ENCODE data around the gene FAM186B.

The FAM186B gene

DNA sequence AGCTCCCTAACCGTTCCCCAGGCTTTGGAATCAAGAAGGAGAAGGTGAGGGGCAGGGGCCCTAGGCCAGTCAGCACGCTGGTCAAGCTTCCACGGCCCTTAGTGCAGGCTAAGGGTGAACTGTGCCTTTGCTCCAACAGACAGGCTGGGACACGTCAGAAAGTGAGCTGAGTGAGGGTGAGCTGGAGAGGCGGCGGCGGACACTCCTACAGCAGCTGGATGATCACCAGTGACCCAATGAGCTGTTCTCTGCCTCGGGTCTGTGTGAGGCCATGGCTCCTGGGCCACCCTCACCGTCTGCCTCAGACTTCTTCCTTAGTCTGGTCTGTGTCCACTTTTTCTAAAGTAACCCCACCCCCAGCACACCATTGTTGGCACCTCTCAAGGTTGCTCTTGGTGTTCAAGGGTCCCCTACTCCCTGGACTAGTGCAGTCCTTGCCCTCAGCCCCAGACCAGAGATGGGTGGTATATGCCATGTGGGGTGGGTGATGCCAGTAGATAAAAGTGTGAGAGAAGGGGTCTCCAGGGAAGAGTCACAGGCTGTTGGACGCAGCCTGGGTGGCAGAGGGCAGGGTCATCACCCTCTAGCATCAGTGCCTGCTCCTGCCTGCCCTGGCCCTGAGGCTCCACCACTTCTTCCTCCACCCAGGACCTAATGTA is 38.7 kb upstream of the FAM186B start:
- H3K36me3 ChIP-seq, result no peaks in the 10 kb centered on the region

DNA sequence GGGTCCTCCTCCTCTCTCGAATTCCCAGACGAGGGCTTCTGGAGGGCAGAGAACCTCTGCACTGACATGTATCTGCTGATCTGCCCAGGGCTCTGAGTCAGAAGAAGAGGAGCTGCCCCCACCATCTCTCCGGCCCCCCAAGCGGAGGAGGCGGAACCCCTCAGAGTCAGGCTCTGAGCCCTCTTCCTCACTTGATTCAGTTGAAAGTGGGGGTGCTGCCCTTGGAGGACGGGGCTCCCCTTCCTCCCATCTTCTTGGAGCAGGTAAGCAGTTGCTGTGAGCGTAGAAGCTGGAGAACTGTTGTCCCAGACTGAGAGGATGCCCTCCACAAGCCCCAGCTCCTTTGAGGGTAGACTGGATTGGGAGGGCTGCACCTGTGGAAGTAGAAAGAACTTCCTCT is 37.7 kb upstream of the FAM186B start:
- Histone ChIP-seq H3K27me3 (no peaks in the 10 kb centered on the region), H3K4me1 (no peaks in the 10 kb centered on the region), H3K4me3 (ENCODE audit: low read depth, low read length) (no peak overlapping the region), H3K36me3 (no peaks in the 10 kb centered on the region), H3K9me3 (no peaks in the 10 kb centered on the region)
- DNase-seq, result no peak
- TF ChIP-seq, protein P1, sequence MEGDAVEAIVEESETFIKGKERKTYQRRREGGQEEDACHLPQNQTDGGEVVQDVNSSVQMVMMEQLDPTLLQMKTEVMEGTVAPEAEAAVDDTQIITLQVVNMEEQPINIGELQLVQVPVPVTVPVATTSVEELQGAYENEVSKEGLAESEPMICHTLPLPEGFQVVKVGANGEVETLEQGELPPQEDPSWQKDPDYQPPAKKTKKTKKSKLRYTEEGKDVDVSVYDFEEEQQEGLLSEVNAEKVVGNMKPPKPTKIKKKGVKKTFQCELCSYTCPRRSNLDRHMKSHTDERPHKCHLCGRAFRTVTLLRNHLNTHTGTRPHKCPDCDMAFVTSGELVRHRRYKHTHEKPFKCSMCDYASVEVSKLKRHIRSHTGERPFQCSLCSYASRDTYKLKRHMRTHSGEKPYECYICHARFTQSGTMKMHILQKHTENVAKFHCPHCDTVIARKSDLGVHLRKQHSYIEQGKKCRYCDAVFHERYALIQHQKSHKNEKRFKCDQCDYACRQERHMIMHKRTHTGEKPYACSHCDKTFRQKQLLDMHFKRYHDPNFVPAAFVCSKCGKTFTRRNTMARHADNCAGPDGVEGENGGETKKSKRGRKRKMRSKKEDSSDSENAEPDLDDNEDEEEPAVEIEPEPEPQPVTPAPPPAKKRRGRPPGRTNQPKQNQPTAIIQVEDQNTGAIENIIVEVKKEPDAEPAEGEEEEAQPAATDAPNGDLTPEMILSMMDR (IDR thresholded peaks at IDR 0.05; ENCODE audit: low read depth, low read length), result no peak

More for the DNA sequence above, 38.7 kb upstream of the FAM186B start:
- no peaks in the 10 kb centered on the region for H3K27me3 ChIP-seq
- no peaks in the 10 kb centered on the region for H3K4me1 ChIP-seq
- no peaks in the 10 kb centered on the region for H3K9me3 ChIP-seq
- no peak overlapping the region for H3K4me3 ChIP-seq (ENCODE audit: low read depth, low read length)
- no peak for DNase-seq
- TF ChIP-seq, protein P1 (IDR thresholded peaks at IDR 0.05; ENCODE audit: low read depth, low read length), result no peak

DNA sequence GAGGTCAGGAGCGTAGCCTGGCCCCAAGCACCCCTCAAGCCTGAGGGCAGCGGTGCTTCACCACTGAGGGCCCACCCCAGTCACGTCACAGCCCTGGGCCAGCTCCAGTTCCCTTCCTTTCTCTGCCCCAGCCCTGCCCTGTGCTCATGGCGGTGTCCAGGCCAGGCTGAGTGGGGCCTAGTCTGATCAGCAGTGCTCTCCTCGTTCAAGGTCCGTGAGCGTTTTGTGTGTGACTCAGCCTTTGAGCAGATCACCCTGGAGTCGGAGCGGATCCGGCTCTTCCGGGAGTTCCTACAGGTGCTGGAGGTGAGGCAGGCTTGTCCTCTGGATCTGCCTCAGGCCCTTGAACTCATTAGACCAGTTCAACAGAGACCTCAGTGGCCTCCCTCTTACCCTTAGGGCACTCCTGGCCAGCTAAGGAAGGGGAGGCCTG is 36.9 kb upstream of the FAM186B start:
- no peaks in the 10 kb centered on the region for H3K36me3 ChIP-seq
- no peak overlapping the region for H3K4me3 ChIP-seq (ENCODE audit: low read depth, low read length)
- H3K9me3 ChIP-seq, result no peaks in the 10 kb centered on the region
- no peak for DNase-seq
- no peaks in the 10 kb centered on the region for H3K27me3 ChIP-seq
- H3K4me1 ChIP-seq, result peaks cover 4% of the 10 kb centered on the region
- TF ChIP-seq, protein P1 (IDR thresholded peaks at IDR 0.05; ENCODE audit: low read depth, low read length), result no peak

DNA sequence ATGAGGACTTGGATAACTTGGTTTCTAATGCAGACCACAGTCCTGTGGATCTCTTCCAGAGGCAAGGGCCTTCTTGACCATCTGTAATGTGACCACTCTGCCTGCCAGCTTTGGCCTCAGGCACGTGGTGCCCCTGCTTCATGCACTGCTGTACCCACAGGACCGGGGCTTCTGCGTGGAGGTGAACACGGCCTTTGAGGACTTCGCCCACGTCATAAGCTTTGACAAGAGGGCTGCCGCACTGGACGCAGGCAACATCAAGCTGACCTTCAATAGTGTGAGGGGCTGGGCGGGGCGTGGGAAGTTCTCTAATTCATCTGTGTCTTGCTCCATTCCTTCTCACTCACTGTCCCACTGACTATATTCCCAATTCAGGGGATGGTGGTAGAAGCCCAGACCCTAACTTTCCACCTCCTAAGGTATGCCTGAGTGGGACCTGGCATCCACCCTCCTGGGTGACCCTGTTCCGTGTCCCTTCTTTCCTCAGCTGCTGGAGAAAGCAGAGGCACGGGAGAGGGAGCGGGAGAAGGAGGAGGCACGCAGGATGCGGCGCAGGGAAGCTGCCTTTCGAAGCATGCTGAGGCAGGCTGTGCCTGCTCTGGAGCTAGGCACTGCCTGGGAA is 36.4 kb upstream of the FAM186B start:
- no peak overlapping the region for H3K4me3 ChIP-seq (ENCODE audit: low read depth, low read length)
- peaks cover 8% of the 10 kb centered on the region for H3K4me1 ChIP-seq
- DNase-seq, result no peak
- no peaks in the 10 kb centered on the region for H3K9me3 ChIP-seq
- H3K27me3 ChIP-seq, result no peaks in the 10 kb centered on the region
- TF ChIP-seq, protein P1 (IDR thresholded peaks at IDR 0.05; ENCODE audit: low read depth, low read length), result no peak
- no peaks in the 10 kb centered on the region for H3K36me3 ChIP-seq

DNA sequence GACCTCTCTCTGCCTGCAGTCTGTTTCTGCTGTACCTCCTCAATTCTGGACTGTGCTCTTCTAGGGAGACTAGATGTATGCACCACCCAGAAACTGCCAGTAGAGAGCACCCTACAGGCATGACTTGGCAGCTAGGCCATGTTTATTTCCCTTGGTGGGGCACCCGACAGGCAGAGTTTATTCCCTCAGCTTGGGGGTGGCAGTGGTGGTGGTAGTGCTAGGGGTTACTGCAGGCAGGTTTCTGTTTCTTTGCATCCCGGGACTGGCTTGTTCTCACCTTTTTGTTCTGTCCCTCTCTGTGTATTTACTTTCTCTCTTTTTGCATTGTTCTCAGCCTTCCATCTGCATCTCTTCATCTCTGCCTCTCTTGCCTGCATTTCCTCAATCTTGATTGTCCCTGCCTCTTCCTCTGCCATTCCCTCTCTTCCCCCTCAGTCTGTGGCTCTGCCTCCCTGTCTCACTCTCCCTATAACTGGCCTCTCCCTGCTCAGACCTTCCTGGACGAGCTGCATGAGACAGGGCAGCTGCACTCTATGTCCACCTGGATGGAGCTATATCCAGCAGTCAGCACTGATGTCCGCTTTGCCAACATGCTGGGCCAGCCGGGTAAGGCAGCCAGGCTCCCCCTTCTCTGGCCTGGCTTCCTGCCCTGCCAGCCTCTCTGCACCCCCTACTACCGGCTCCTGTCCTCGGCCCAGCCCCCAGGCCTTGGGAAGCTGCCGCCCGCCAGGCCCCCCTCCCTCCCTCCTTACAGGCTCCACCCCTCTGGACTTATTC is 31.7 kb upstream of the FAM186B start:
- no peaks in the 10 kb centered on the region for H3K36me3 ChIP-seq
- peak; percentile 79 for DNase-seq
- H3K4me1 ChIP-seq, result peaks cover 8% of the 10 kb centered on the region
- TF ChIP-seq, protein P1 (IDR thresholded peaks at IDR 0.05; ENCODE audit: low read depth, low read length), result peak; percentile 88
- no peaks in the 10 kb centered on the region for H3K9me3 ChIP-seq
- peak overlapping the region; percentile 12 for H3K4me3 ChIP-seq (ENCODE audit: low read depth, low read length)
- H3K27me3 ChIP-seq, result no peaks in the 10 kb centered on the region

All from BE2C (cell line).